ENCODE data around the gene GALNT9. TPM values are rescaled to one million over a fixed set of nuclear protein-coding genes. Genes with fewer than 3 reads are reported as not detected.

Gene GALNT9
- total and polyA plus RNA-seq, 10 donors = 0.20 to 2.4 (median 0.84) TPM

DNA sequence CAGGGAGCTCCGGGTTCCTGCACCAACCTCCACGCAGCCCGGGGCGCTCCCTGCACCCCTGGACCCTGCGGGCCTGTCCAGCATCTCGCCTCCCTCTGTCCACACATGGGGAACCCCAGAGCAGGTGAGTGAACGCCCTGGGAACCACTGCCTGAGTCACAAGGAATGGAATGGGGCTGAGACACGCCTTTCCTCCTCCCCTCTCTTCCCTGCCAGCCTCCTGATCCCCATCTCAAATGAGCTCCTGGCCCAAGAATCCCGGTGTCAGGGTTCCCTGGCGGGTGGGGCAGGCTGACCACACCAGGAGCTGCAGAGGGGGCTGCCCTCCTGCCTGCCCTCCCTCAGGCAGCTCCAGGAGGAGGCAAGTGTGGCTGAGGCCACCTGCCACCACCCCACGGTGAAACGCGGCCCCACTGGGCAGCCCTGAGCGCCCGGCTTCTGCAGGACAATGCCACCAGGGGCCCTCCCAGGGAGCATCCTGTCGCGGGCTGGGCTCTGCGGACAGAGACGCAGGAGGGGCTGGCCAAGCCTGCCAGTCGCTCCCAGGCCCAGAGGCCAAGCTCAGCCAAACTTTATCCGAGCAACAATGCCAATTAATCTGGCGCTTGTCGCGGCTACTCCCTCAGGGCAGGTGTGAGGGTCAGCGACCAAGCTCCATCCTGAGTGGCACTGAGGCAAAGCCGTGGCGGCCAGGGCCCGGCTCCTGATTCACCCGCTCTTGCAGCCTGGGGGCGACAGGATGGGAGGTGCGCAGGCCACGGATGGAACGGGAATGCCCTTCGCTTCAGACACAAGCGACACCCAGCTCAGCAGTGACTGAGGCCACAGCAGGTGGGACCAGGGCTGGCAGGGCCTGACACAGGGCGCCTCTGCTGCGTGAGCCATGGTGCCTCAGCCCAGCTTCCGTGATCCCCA lies 44.3 kb downstream of the GALNT9 start:
- Histone ChIP-seq H3K9me3 (no peaks in the 10 kb centered on the region), H3K27ac (peak overlapping the region in 4 of 8 donors; percentile 31 to 53 (median 51)), H3K36me3 (no peaks in the 10 kb centered on the region), H3K4me1 (peaks cover 0 to 44% (median 23%) of the 10 kb centered on the region in 6 donors), H3K27me3 (replicated peaks in 1 of 7) (peaks cover 0 to 83% (median 14%) of the 10 kb centered on the region in 7 donors), H3K4me3 (no peak overlapping the region)
- intact Hi-C loops (cut with DNase I; ENCODE audit: low total_unique reads) = no loop called here
- TF ChIP-seq POLR2A (IDR thresholded peaks at IDR 0.05) = no peak
- no peak for TF ChIP-seq POLR2AphosphoS5 (IDR thresholded peaks at IDR 0.05)
- TF ChIP-seq CTCF (IDR thresholded peaks at IDR 0.05 in 8 of 11, conservative IDR thresholded peaks at IDR 0.05 in 3 of 11) = no peak
- DNase-seq = no peak
- WGBS, 5 donors = 65 to 75% (median 67%) methylated on average over 22 to 38 of the region's 38 CpGs

GRCh38 chr12:132284071-132284826 lies 45.1 kb downstream of the GALNT9 start:
- Histone ChIP-seq H3K4me1 (peaks cover 0 to 44% (median 23%) of the 10 kb centered on the region in 6 donors), H3K36me3 (no peaks in the 10 kb centered on the region), H3K27me3 (replicated peaks in 1 of 7) (peaks cover 0 to 91% (median 14%) of the 10 kb centered on the region in 7 donors), H3K4me3 (no peak overlapping the region), H3K27ac (no peak overlapping the region), H3K9me3 (no peaks in the 10 kb centered on the region)
- 75 to 81% (median 77%) methylated on average over 33 of the region's 33 CpGs for WGBS, 5 donors
- no peak for TF ChIP-seq POLR2A (IDR thresholded peaks at IDR 0.05)
- TF ChIP-seq POLR2AphosphoS5 (IDR thresholded peaks at IDR 0.05) = no peak
- peak in 1 of 11 experiments; percentile 13 for TF ChIP-seq CTCF (IDR thresholded peaks at IDR 0.05 in 8 of 11, conservative IDR thresholded peaks at IDR 0.05 in 3 of 11)
- no peak for DNase-seq
- intact Hi-C loops (cut with DNase I; ENCODE audit: low total_unique reads) = no loop called here

- peaks cover 0 to 99% (median 14%) of the 10 kb centered on the region in 7 donors for H3K27me3 ChIP-seq (replicated peaks in 1 of 7)
- H3K4me3 ChIP-seq = no peak overlapping the region
- H3K4me1 ChIP-seq = peaks cover 0 to 49% (median 26%) of the 10 kb centered on the region in 6 donors
- H3K9me3 ChIP-seq = no peaks in the 10 kb centered on the region
- no peak for DNase-seq
- 31 to 48% (median 40%) methylated on average over 13 to 39 of the region's 39 CpGs for WGBS, 5 donors
- intact Hi-C loops (cut with DNase I; ENCODE audit: low total_unique reads) = no loop called here
- no peak overlapping the region for H3K27ac ChIP-seq
- TF ChIP-seq POLR2A (IDR thresholded peaks at IDR 0.05) = no peak
- no peak for TF ChIP-seq CTCF (IDR thresholded peaks at IDR 0.05 in 8 of 11, conservative IDR thresholded peaks at IDR 0.05 in 3 of 11)
- peak in 1 of 3 donors; percentile 39 for TF ChIP-seq POLR2AphosphoS5 (IDR thresholded peaks at IDR 0.05)
- no peaks in the 10 kb centered on the region for H3K36me3 ChIP-seq
Measured at GRCh38 chr12:132282950-132283771, 46.2 kb downstream of the GALNT9 start.
